ENCODE data around the gene ZIC2.

- TF ChIP-seq CTCF (IDR thresholded peaks at IDR 0.05) (no peak), POLR2A (IDR thresholded peaks at IDR 0.05) (no peak)
These were observed 37.0 kb upstream of the ZIC2 start for GRCh38 chr13:99944606-99945005.
